Effector CD8-positive, alpha-beta T cell (primary cell): ENCODE measurements around the gene NCAN.
A peak's percentile ranks its signal among the peaks of the same experiment; 100 is the strongest.
"Not testable (repeated sequence)": the region's sequence is repeated elsewhere in the genome, so short reads cannot be mapped to it uniquely, and the experiment has no call there.

ENCODE experiments used
- DNase-seq: peaks from one replicate; lab custom pipeline; 2025; lab: John Stamatoyannopoulos, UW

NCAN gene

GRCh38 chr19:19193926-19194325 is 17.8 kb upstream of the NCAN start:
- no peak for DNase-seq

GRCh38 chr19:19201697-19202630 is 9.8 kb upstream of the NCAN start:
- no peak for DNase-seq

- no peak for DNase-seq
These were observed 9.1 kb upstream of the NCAN start for GRCh38 chr19:19202707-19203011.

GRCh38 chr19:19203012-19203856 is 8.5 kb upstream of the NCAN start, which contains the start of gene NR2C2AP:
NR2C2AP (minus strand) TSS chr19:19203414; CDS start chr19:19203060, 354 bp downstream.
- DNase-seq: peak; percentile 85

GRCh38 chr19:19204181-19204580 is 7.6 kb upstream of the NCAN start:
- no peak for DNase-seq

- DNase-seq: no peak
These were observed 6.0 kb upstream of the NCAN start for GRCh38 chr19:19205416-19206410.

GRCh38 chr19:19206938-19207337 is 4.8 kb upstream of the NCAN start:
- DNase-seq: no peak

GRCh38 chr19:19207637-19208572 is 3.9 kb upstream of the NCAN start:
- no peak for DNase-seq

GRCh38 chr19:19209372-19209771 is 2.4 kb upstream of the NCAN start:
- no peak for DNase-seq

- no peak for DNase-seq
These were observed 1.2 kb downstream of the NCAN start for GRCh38 chr19:19212916-19213315.

GRCh38 chr19:19213426-19214158 is 1.8 kb downstream of the NCAN start:
- DNase-seq: no peak

- DNase-seq: no peak
These were observed 2.4 kb downstream of the NCAN start for GRCh38 chr19:19214159-19214490.

- DNase-seq: peak; percentile 7
These were observed 3.1 kb downstream of the NCAN start for GRCh38 chr19:19214892-19215291.

- DNase-seq: no peak
These were observed 4.0 kb downstream of the NCAN start for GRCh38 chr19:19215792-19216191.

- no peak for DNase-seq
These were observed 5.3 kb downstream of the NCAN start for GRCh38 chr19:19217099-19217498.

- no peak for DNase-seq
These were observed 7.2 kb downstream of the NCAN start for GRCh38 chr19:19218911-19219310.

- DNase-seq: not testable (repeated sequence)
These were observed 9.2 kb downstream of the NCAN start for GRCh38 chr19:19221000-19221399.

- DNase-seq: no peak
These were observed 11.3 kb downstream of the NCAN start for GRCh38 chr19:19223060-19223459.

GRCh38 chr19:19223636-19224035 is 11.9 kb downstream of the NCAN start:
- no peak for DNase-seq
